Activated naive CD8-positive, alpha-beta T cell treated with anti-CD3 and anti-CD28 coated beads, Interleukin-2, amount 50 U/mL, for 24 hours (primary cell): Measurements from ENCODE around the gene BCAP31.
A peak's percentile ranks its signal among the peaks of the same experiment; 100 is the strongest.

Source experiments
- ATAC-seq: fragments of 150-1000 bp; cut with Tn5 transposase; one replicate; pipeline ENCODE4 v1.10.0; 2021
- DNase-seq: peaks from one replicate; pipeline ENCODE4 v3.0.0; 2021
- H3K27ac Mint-ChIP-seq: one replicate; pipeline ENCODE4 v1.8.0; 2021; ENCODE audit warnings: mild to moderate bottlenecking, mixed read lengths
- H3K27me3 Mint-ChIP-seq: one replicate; pipeline ENCODE4 v1.8.0; 2021; ENCODE audit warnings: mixed read lengths
- H3K36me3 Mint-ChIP-seq: one replicate; pipeline ENCODE4 v1.8.0; 2021; ENCODE audit warnings: low read depth, mixed read lengths
- H3K4me1 Mint-ChIP-seq: one replicate; pipeline ENCODE4 v1.8.0; 2021; ENCODE audit warnings: mixed read lengths
- H3K4me3 Mint-ChIP-seq: one replicate; pipeline ENCODE4 v1.8.0; 2021; ENCODE audit warnings: mild to moderate bottlenecking, moderate library complexity, mixed read lengths
- H3K9me3 Mint-ChIP-seq: one replicate; pipeline ENCODE4 v1.8.0; 2021; ENCODE audit warnings: mixed read lengths

BCAP31 gene

GRCh38 chrX:153724252-153725038 lies at the start of gene BCAP31, which contains the start of gene ABCD1:
BCAP31 (minus strand) TSS chrX:153724387; CDS start chrX:153723244, 1,143 bp downstream.
ABCD1 (plus strand) TSS chrX:153724856; CDS start chrX:153725267, 411 bp downstream.
- Mint-ChIP-seq H3K4me3 (peak within 1 kb of the TSS; percentile 87), H3K27me3 (no peaks in the 10 kb centered on the region), H3K9me3 (no peaks in the 10 kb centered on the region), H3K27ac (peak within 1 kb of the TSS; percentile 81), H3K4me1 (peaks cover 25% of the 10 kb centered on the region), H3K36me3 (peaks cover 11% of the 10 kb centered on the region)
- DNase-seq (peak; percentile 89), ATAC-seq (peak; percentile 74)

- no peaks in the 10 kb centered on the region for H3K36me3 Mint-ChIP-seq
- H3K9me3 Mint-ChIP-seq = no peaks in the 10 kb centered on the region
- H3K4me1 Mint-ChIP-seq = no peaks in the 10 kb centered on the region
- no peak overlapping the region for H3K4me3 Mint-ChIP-seq
- DNase-seq (no peak), ATAC-seq (no peak)
- H3K27ac Mint-ChIP-seq = no peak overlapping the region
- H3K27me3 Mint-ChIP-seq = no peaks in the 10 kb centered on the region
Measured at GRCh38 chrX:153773218-153773611, 49.0 kb upstream of the BCAP31 start.

- H3K9me3 Mint-ChIP-seq = no peaks in the 10 kb centered on the region
- DNase-seq (no peak), ATAC-seq (no peak)
- no peaks in the 10 kb centered on the region for H3K36me3 Mint-ChIP-seq
- no peaks in the 10 kb centered on the region for H3K27me3 Mint-ChIP-seq
- no peak overlapping the region for H3K4me3 Mint-ChIP-seq
- no peak overlapping the region for H3K27ac Mint-ChIP-seq
- H3K4me1 Mint-ChIP-seq = peaks cover 3% of the 10 kb centered on the region
Measured at GRCh38 chrX:153772316-153773217, 48.4 kb upstream of the BCAP31 start.

GRCh38 chrX:153771415-153772315 lies 47.5 kb upstream of the BCAP31 start:
- ATAC-seq (no peak), DNase-seq (no peak)
- Mint-ChIP-seq H3K4me1 (peaks cover 6% of the 10 kb centered on the region), H3K27ac (no peak overlapping the region), H3K4me3 (no peak overlapping the region), H3K9me3 (no peaks in the 10 kb centered on the region), H3K27me3 (no peaks in the 10 kb centered on the region), H3K36me3 (no peaks in the 10 kb centered on the region)

- no peak overlapping the region for H3K4me3 Mint-ChIP-seq
Measured at GRCh38 chrX:153770601-153771414, 46.6 kb upstream of the BCAP31 start.

GRCh38 chrX:153769865-153770600 lies 45.8 kb upstream of the BCAP31 start:
- DNase-seq (no peak), ATAC-seq (no peak)
- H3K4me3 Mint-ChIP-seq = no peak overlapping the region
- peaks cover 13% of the 10 kb centered on the region for H3K4me1 Mint-ChIP-seq
- no peaks in the 10 kb centered on the region for H3K9me3 Mint-ChIP-seq
- H3K36me3 Mint-ChIP-seq = no peaks in the 10 kb centered on the region
- no peaks in the 10 kb centered on the region for H3K27me3 Mint-ChIP-seq
- H3K27ac Mint-ChIP-seq = no peak overlapping the region

More at GRCh38 chrX:153770601-153771414, 46.6 kb upstream of the BCAP31 start:
- Mint-ChIP-seq H3K27me3 (no peaks in the 10 kb centered on the region), H3K4me1 (peaks cover 13% of the 10 kb centered on the region), H3K27ac (no peak overlapping the region), H3K36me3 (no peaks in the 10 kb centered on the region), H3K9me3 (no peaks in the 10 kb centered on the region)
- no peak for ATAC-seq
- DNase-seq = no peak

GRCh38 chrX:153769158-153769864 lies 45.1 kb upstream of the BCAP31 start:
- no peak for DNase-seq
- H3K36me3 Mint-ChIP-seq = no peaks in the 10 kb centered on the region
- no peaks in the 10 kb centered on the region for H3K27me3 Mint-ChIP-seq
- H3K4me1 Mint-ChIP-seq = peaks cover 13% of the 10 kb centered on the region
- no peak overlapping the region for H3K27ac Mint-ChIP-seq
- no peak for ATAC-seq
- no peak overlapping the region for H3K4me3 Mint-ChIP-seq
- H3K9me3 Mint-ChIP-seq = no peaks in the 10 kb centered on the region

- H3K27me3 Mint-ChIP-seq = no peaks in the 10 kb centered on the region
- no peak overlapping the region for H3K4me3 Mint-ChIP-seq
- ATAC-seq (no peak), DNase-seq (no peak)
- H3K36me3 Mint-ChIP-seq = no peaks in the 10 kb centered on the region
- no peak overlapping the region for H3K27ac Mint-ChIP-seq
- no peaks in the 10 kb centered on the region for H3K9me3 Mint-ChIP-seq
- peaks cover 17% of the 10 kb centered on the region for H3K4me1 Mint-ChIP-seq
Measured at GRCh38 chrX:153768311-153769157, 44.3 kb upstream of the BCAP31 start.

GRCh38 chrX:153767674-153768055 lies 43.5 kb upstream of the BCAP31 start:
- no peaks in the 10 kb centered on the region for H3K36me3 Mint-ChIP-seq
- H3K27me3 Mint-ChIP-seq = no peaks in the 10 kb centered on the region
- peaks cover 17% of the 10 kb centered on the region for H3K4me1 Mint-ChIP-seq
- H3K27ac Mint-ChIP-seq = no peak overlapping the region
- DNase-seq (no peak), ATAC-seq (no peak)
- H3K4me3 Mint-ChIP-seq = no peak overlapping the region
- no peaks in the 10 kb centered on the region for H3K9me3 Mint-ChIP-seq

GRCh38 chrX:153766871-153767673 lies 42.9 kb upstream of the BCAP31 start:
- H3K4me3 Mint-ChIP-seq = no peak overlapping the region
- no peak for DNase-seq
- no peak overlapping the region for H3K27ac Mint-ChIP-seq
- no peaks in the 10 kb centered on the region for H3K36me3 Mint-ChIP-seq
- ATAC-seq = no peak
- H3K27me3 Mint-ChIP-seq = no peaks in the 10 kb centered on the region
- no peaks in the 10 kb centered on the region for H3K9me3 Mint-ChIP-seq
- H3K4me1 Mint-ChIP-seq = peaks cover 17% of the 10 kb centered on the region

GRCh38 chrX:153766098-153766817 lies 42.1 kb upstream of the BCAP31 start:
- no peaks in the 10 kb centered on the region for H3K9me3 Mint-ChIP-seq
- no peaks in the 10 kb centered on the region for H3K36me3 Mint-ChIP-seq
- H3K4me1 Mint-ChIP-seq = peaks cover 17% of the 10 kb centered on the region
- H3K27me3 Mint-ChIP-seq = no peaks in the 10 kb centered on the region
- ATAC-seq = peak; percentile 90
- H3K27ac Mint-ChIP-seq = no peak overlapping the region
- peak overlapping the region; percentile 59 for H3K4me3 Mint-ChIP-seq
- peak; percentile 54 for DNase-seq
